Mesenchymal stem cell (in vitro differentiated cells and primary cell): ENCODE results near the gene CEMIP.

Experiments used
- DNase-seq: peaks from one replicate; pipeline ENCODE4 v3.0.0-alpha.2; 2013
- H2AFZ ChIP-seq: one replicate; pipeline ENCODE4 v1.6.1; 2013; ENCODE audit warnings: low read depth, mild to moderate bottlenecking, control low read depth, inconsistent platforms, low read length, moderate library complexity
- H2AK5ac ChIP-seq: 2 replicates; pipeline ENCODE4 v1.6.1; 2013; ENCODE audit warnings: low read length, moderate library complexity, mild to moderate bottlenecking, inconsistent platforms; ENCODE audit not compliant: severe bottlenecking
- H2BK120ac ChIP-seq: one replicate; pipeline ENCODE4 v1.6.1; 2013; ENCODE audit warnings: low read depth, mild to moderate bottlenecking, inconsistent platforms, low read length, moderate library complexity
- H2BK12ac ChIP-seq, 2 experiments: one replicate each; pipeline ENCODE4 v1.6.1; 2013; ENCODE audit warnings: inconsistent platforms in 2 of 2, low read length in 2 of 2, mild to moderate bottlenecking in 2 of 2, moderate library complexity in 2 of 2, control low read depth in 1 of 2
- H2BK15ac ChIP-seq: one replicate; pipeline ENCODE4 v1.6.1; 2013; ENCODE audit warnings: mild to moderate bottlenecking, low read depth, inconsistent platforms; ENCODE audit not compliant: poor library complexity, severe bottlenecking
- H2BK5ac ChIP-seq: 2 replicates; pipeline ENCODE4 v1.6.1; 2013; ENCODE audit warnings: low read depth, mild to moderate bottlenecking, low read length, control low read depth, inconsistent platforms; ENCODE audit not compliant: poor library complexity, severe bottlenecking
- H3K14ac ChIP-seq, 2 experiments: one replicate each; pipeline ENCODE4 v1.6.1; 2013; ENCODE audit warnings: inconsistent platforms in 2 of 2, low read length in 2 of 2, control low read depth in 1 of 2, mild to moderate bottlenecking in 1 of 2, moderate library complexity in 1 of 2
- H3K18ac ChIP-seq, 2 experiments: one replicate each; pipeline ENCODE4 v1.6.1; 2013; ENCODE audit warnings: inconsistent platforms in 2 of 2, low read length in 2 of 2, control low read depth in 1 of 2, low read depth in 1 of 2, mild to moderate bottlenecking in 1 of 2
- H3K23ac ChIP-seq, 2 experiments: one replicate each; pipeline ENCODE4 v1.6.1; 2013; ENCODE audit warnings: inconsistent platforms in 2 of 2, low read length in 2 of 2, mild to moderate bottlenecking in 2 of 2, moderate library complexity in 2 of 2, control low read depth in 1 of 2
- H3K27ac ChIP-seq: 2 replicates; pipeline ENCODE4 v1.5.1; 2013; ENCODE audit warnings: mild to moderate bottlenecking, moderate library complexity, low read length, control low read depth, inconsistent platforms; ENCODE audit not compliant: poor library complexity, severe bottlenecking
- H3K27me3 ChIP-seq, 2 experiments: 2 replicates each; pipeline versions ENCODE4 v1.6.1 to v1.7.0; 2013; ENCODE audit warnings: low read length in 2 of 2, mild to moderate bottlenecking in 2 of 2, moderate library complexity in 2 of 2, control low read depth in 1 of 2, inconsistent platforms in 1 of 2; ENCODE audit not compliant: control insufficient read depth in 1 of 2, insufficient read depth in 1 of 2
- H3K36me3 ChIP-seq, 2 experiments: 2 replicates each; pipeline versions ENCODE4 v1.6.1 to v1.7.0; 2013; ENCODE audit warnings: low read length in 2 of 2, control low read depth in 1 of 2, inconsistent platforms in 1 of 2, low read depth in 1 of 2, mild to moderate bottlenecking in 1 of 2; ENCODE audit not compliant: insufficient read depth in 2 of 2, control insufficient read depth in 1 of 2
- H3K4ac ChIP-seq, 2 experiments: one replicate each; pipeline ENCODE4 v1.6.1; 2013; ENCODE audit warnings: inconsistent platforms in 2 of 2, low read length in 2 of 2, mild to moderate bottlenecking in 2 of 2, moderate library complexity in 2 of 2, control low read depth in 1 of 2, low read depth in 1 of 2
- H3K4me1 ChIP-seq: 2 replicates; pipeline ENCODE4 v1.6.1; 2013; ENCODE audit warnings: low read depth, low read length, control low read depth; ENCODE audit not compliant: control insufficient read depth, insufficient read depth
- H3K4me2 ChIP-seq: 2 replicates; pipeline ENCODE4 v1.6.1; 2013; ENCODE audit warnings: low read length, mild to moderate bottlenecking, inconsistent platforms; ENCODE audit not compliant: poor library complexity, severe bottlenecking
- H3K4me3 ChIP-seq, 2 experiments: 2 replicates each; pipeline versions ENCODE4 v1.5.1 to v1.7.0; 2013; ENCODE audit warnings: low read length in 2 of 2, mild to moderate bottlenecking in 2 of 2, control low read depth in 1 of 2, low read depth in 1 of 2; ENCODE audit not compliant: insufficient read depth in 1 of 2
- H3K79me1 ChIP-seq: replicated peaks from 2 replicates; pipeline ENCODE4 v1.6.1; 2013; ENCODE audit warnings: mild to moderate bottlenecking, control low read depth, low read length, inconsistent platforms; ENCODE audit not compliant: poor library complexity, severe bottlenecking
- H3K9ac ChIP-seq: 2 replicates; pipeline ENCODE4 v1.7.0; 2013; ENCODE audit warnings: mild to moderate bottlenecking, low read length, moderate library complexity
- H3K9me3 ChIP-seq: 2 replicates; pipeline ENCODE4 v1.7.0; 2013; ENCODE audit warnings: mild to moderate bottlenecking, low read length; ENCODE audit not compliant: control insufficient read depth
- H4K8ac ChIP-seq: one replicate; pipeline ENCODE4 v1.6.1; 2013; ENCODE audit warnings: inconsistent platforms, mild to moderate bottlenecking, low read length, moderate library complexity
- H4K91ac ChIP-seq: one replicate; pipeline ENCODE4 v1.6.1; 2013; ENCODE audit warnings: mild to moderate bottlenecking, low read length, inconsistent platforms
- WGBS: methylation state at CpG from one replicate; pipeline ENCODE4 v1.1.7; 2013; ENCODE audit warnings: mixed read lengths; 5-methylcytosine and 5-hydroxymethylcytosine counted together

Gene CEMIP

GRCh38 chr15:80895091-80895490 lies 115.9 kb downstream of the CEMIP start:
- H3K27ac ChIP-seq = no peak overlapping the region
- no peak overlapping the region for H3K18ac ChIP-seq
- no peak overlapping the region for H3K9ac ChIP-seq
- H2BK5ac ChIP-seq = no peak overlapping the region
- no peak for DNase-seq
- H3K27me3 ChIP-seq = no peaks in the 10 kb centered on the region
- peaks cover 8% of the 10 kb centered on the region for H3K9me3 ChIP-seq
- 91% methylated on average over 7 of the region's 7 CpGs for WGBS
- no peak overlapping the region for H3K23ac ChIP-seq
- H3K4me3 ChIP-seq = no peak overlapping the region
- no peak overlapping the region for H2BK12ac ChIP-seq
- H3K79me1 ChIP-seq = no peaks in the 10 kb centered on the region
- peaks cover 0 to 95% of the 10 kb centered on the region in 2 experiments for H3K36me3 ChIP-seq
- H4K8ac ChIP-seq = no peak overlapping the region
- no peak overlapping the region for H3K14ac ChIP-seq
- H2AFZ ChIP-seq = no peak overlapping the region
- no peak overlapping the region for H2BK120ac ChIP-seq
- H4K91ac ChIP-seq = no peak overlapping the region
- H3K4ac ChIP-seq = no peak overlapping the region
- no peak overlapping the region for H3K4me2 ChIP-seq
- no peak overlapping the region for H2BK15ac ChIP-seq
- H2AK5ac ChIP-seq = no peak overlapping the region
- H3K4me1 ChIP-seq = peaks cover 1% of the 10 kb centered on the region

GRCh38 chr15:80895965-80896364 lies 116.8 kb downstream of the CEMIP start:
- DNase-seq = no peak
- Histone ChIP-seq H3K9me3 (peaks cover 8% of the 10 kb centered on the region), H3K4ac (no peak overlapping the region), H2BK120ac (no peak overlapping the region), H3K9ac (no peak overlapping the region), H2BK12ac (no peak overlapping the region), H2BK5ac (no peak overlapping the region), H4K91ac (no peak overlapping the region), H3K14ac (no peak overlapping the region), H3K4me1 (peaks cover 1% of the 10 kb centered on the region), H3K23ac (no peak overlapping the region), H2AFZ (no peak overlapping the region), H2BK15ac (no peak overlapping the region), H3K4me3 (no peak overlapping the region), H2AK5ac (no peak overlapping the region), H3K27me3 (no peaks in the 10 kb centered on the region), H3K27ac (no peak overlapping the region), H3K18ac (no peak overlapping the region), H3K4me2 (no peak overlapping the region), H3K36me3 (peaks cover 0 to 93% of the 10 kb centered on the region in 2 experiments), H4K8ac (no peak overlapping the region), H3K79me1 (no peaks in the 10 kb centered on the region)
- WGBS = 81% methylated on average over 2 of the region's 2 CpGs

- Histone ChIP-seq H3K79me1 (no peaks in the 10 kb centered on the region), H3K36me3 (peaks cover 0 to 92% of the 10 kb centered on the region in 2 experiments), H3K9ac (no peak overlapping the region), H3K27ac (no peak overlapping the region), H3K18ac (no peak overlapping the region), H3K27me3 (no peaks in the 10 kb centered on the region), H4K8ac (no peak overlapping the region), H3K14ac (no peak overlapping the region), H3K4me2 (no peak overlapping the region), H2BK5ac (no peak overlapping the region), H3K23ac (no peak overlapping the region), H4K91ac (no peak overlapping the region), H2AFZ (no peak overlapping the region), H2BK12ac (no peak overlapping the region), H3K9me3 (peaks cover 8% of the 10 kb centered on the region), H3K4ac (no peak overlapping the region), H3K4me3 (no peak overlapping the region), H3K4me1 (peaks cover 1% of the 10 kb centered on the region), H2BK15ac (no peak overlapping the region), H2AK5ac (no peak overlapping the region), H2BK120ac (no peak overlapping the region)
- 69% methylated on average over 2 of the region's 2 CpGs for WGBS
- no peak for DNase-seq
Measured at GRCh38 chr15:80898040-80898439, 118.9 kb downstream of the CEMIP start.

- H2BK5ac ChIP-seq = no peak overlapping the region
- DNase-seq = no peak
Measured at GRCh38 chr15:80902298-80902801, 123.2 kb downstream of the CEMIP start.

More at GRCh38 chr15:80902298-80902801, 123.2 kb downstream of the CEMIP start:
- Histone ChIP-seq H3K4me3 (no peak overlapping the region), H2BK15ac (no peak overlapping the region), H3K23ac (no peak overlapping the region), H2AFZ (no peak overlapping the region), H3K4ac (no peak overlapping the region), H2BK12ac (no peak overlapping the region), H3K4me2 (no peak overlapping the region), H3K79me1 (no peaks in the 10 kb centered on the region), H3K14ac (no peak overlapping the region), H3K27ac (no peak overlapping the region), H3K36me3 (peaks cover 0 to 91% of the 10 kb centered on the region in 2 experiments), H2BK120ac (no peak overlapping the region), H3K27me3 (no peaks in the 10 kb centered on the region), H3K4me1 (peaks cover 12% of the 10 kb centered on the region), H4K8ac (no peak overlapping the region), H2AK5ac (no peak overlapping the region), H3K18ac (no peak overlapping the region), H4K91ac (no peak overlapping the region), H3K9me3 (no peaks in the 10 kb centered on the region), H3K9ac (no peak overlapping the region)
- WGBS = 89% methylated on average over 9 of the region's 10 CpGs
